Glutamatergic neuron (in vitro differentiated cells): Measurements from ENCODE around the gene RPL31. TPM values are rescaled to one million over a fixed set of nuclear protein-coding genes. Genes with fewer than 3 reads are reported as not detected.

Source experiments
- DNase-seq: peaks from one replicate; pipeline ENCODE4 v3.0.0; 2022
- H3K27ac Mint-ChIP-seq: one replicate; pipeline ENCODE4 v1.8.0; 2020; ENCODE audit warnings: mild to moderate bottlenecking, mixed read lengths, inconsistent platforms; ENCODE audit not compliant: unreplicated experiment
- H3K27me3 Mint-ChIP-seq: one replicate; pipeline ENCODE4 v1.8.0; 2020; ENCODE audit warnings: mild to moderate bottlenecking, moderate library complexity, mixed read lengths, inconsistent platforms; ENCODE audit not compliant: unreplicated experiment
- H3K36me3 Mint-ChIP-seq: one replicate; pipeline ENCODE4 v1.8.0; 2020; ENCODE audit warnings: mild to moderate bottlenecking, mixed read lengths, inconsistent platforms; ENCODE audit not compliant: unreplicated experiment
- H3K4me1 Mint-ChIP-seq: one replicate; pipeline ENCODE4 v1.8.0; 2020; ENCODE audit warnings: mild to moderate bottlenecking, low read depth, mixed read lengths, inconsistent platforms; ENCODE audit not compliant: unreplicated experiment
- H3K4me3 Mint-ChIP-seq: one replicate; pipeline ENCODE4 v1.8.0; 2020; ENCODE audit warnings: mild to moderate bottlenecking, mixed read lengths, inconsistent platforms; ENCODE audit not compliant: unreplicated experiment
- H3K9me3 Mint-ChIP-seq: one replicate; pipeline ENCODE4 v1.8.0; 2020; ENCODE audit warnings: mild to moderate bottlenecking, moderate library complexity, mixed read lengths, inconsistent platforms; ENCODE audit not compliant: unreplicated experiment
- total RNA-seq: library from RNA; stranded (reverse); fragmentation: NEBNext Ultra II Directional; extraction: Animal tissue kit (Norgen Biotek cat#: 25700); gene quantifications from one replicate; pipeline ENCODE4 v1.2.1, GENCODE V29; 2021; ENCODE audit not compliant: unreplicated experiment
- TF ChIP-seq, protein P1 (sequence below): fragments of 200-600 bp; sonication (generic); IDR thresholded peaks from one replicate; pipeline ENCODE4 v1.5.0; 2021; ENCODE audit not compliant: partially characterized antibody, unreplicated experiment

Gene RPL31
- total RNA-seq, 1 donor from 2014 or later: 761 TPM

DNA sequence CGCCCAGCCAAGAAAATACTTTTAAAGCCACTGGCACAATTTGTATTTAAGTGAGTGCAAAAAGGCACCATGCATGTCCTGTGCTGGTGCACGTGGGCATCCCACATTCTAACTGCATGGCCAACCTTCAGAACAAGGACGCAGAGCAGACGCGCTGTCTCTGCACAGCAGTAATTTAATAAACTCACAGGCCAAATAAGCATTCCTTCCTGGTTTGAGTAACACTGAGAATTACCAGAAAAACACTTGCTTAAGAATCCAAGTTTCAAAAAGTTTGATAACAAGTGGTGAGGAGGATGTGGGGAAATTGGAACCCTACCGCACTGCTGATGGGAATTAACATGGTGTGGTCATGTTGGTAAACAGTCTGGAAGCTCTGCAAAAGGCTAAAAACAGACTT, 38.7 kb downstream of the RPL31 start:
- Mint-ChIP-seq H3K9me3 (no peaks in the 10 kb centered on the region), H3K4me3 (no peak overlapping the region), H3K27me3 (no peaks in the 10 kb centered on the region), H3K36me3 (no peaks in the 10 kb centered on the region), H3K4me1 (no peaks in the 10 kb centered on the region), H3K27ac (no peak overlapping the region)
- TF ChIP-seq, protein P1, sequence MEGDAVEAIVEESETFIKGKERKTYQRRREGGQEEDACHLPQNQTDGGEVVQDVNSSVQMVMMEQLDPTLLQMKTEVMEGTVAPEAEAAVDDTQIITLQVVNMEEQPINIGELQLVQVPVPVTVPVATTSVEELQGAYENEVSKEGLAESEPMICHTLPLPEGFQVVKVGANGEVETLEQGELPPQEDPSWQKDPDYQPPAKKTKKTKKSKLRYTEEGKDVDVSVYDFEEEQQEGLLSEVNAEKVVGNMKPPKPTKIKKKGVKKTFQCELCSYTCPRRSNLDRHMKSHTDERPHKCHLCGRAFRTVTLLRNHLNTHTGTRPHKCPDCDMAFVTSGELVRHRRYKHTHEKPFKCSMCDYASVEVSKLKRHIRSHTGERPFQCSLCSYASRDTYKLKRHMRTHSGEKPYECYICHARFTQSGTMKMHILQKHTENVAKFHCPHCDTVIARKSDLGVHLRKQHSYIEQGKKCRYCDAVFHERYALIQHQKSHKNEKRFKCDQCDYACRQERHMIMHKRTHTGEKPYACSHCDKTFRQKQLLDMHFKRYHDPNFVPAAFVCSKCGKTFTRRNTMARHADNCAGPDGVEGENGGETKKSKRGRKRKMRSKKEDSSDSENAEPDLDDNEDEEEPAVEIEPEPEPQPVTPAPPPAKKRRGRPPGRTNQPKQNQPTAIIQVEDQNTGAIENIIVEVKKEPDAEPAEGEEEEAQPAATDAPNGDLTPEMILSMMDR: no peak
- DNase-seq: no peak

DNA sequence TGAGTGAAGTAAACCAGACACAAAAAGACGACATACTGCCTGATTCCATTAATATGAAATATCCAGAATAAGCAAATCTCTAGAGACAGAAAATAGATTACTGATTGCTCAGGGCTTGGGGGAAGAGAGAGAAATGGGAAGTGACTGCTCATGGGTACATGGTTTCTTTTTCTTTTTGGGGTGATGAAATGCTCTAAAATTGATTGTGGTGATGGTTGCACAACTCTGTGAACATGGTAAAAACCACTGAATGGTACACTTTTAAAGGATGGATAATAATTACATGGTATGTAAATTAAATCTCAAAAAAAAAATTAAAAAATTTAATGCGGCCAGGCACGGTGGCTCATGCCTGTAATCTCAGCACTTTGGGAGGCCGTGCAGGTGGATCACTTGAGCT, 39.3 kb downstream of the RPL31 start:
- Mint-ChIP-seq H3K27ac (no peak overlapping the region), H3K27me3 (no peaks in the 10 kb centered on the region), H3K9me3 (no peaks in the 10 kb centered on the region), H3K4me1 (no peaks in the 10 kb centered on the region), H3K36me3 (no peaks in the 10 kb centered on the region), H3K4me3 (no peak overlapping the region)
- TF ChIP-seq, protein P1: no peak
- no peak for DNase-seq

DNA sequence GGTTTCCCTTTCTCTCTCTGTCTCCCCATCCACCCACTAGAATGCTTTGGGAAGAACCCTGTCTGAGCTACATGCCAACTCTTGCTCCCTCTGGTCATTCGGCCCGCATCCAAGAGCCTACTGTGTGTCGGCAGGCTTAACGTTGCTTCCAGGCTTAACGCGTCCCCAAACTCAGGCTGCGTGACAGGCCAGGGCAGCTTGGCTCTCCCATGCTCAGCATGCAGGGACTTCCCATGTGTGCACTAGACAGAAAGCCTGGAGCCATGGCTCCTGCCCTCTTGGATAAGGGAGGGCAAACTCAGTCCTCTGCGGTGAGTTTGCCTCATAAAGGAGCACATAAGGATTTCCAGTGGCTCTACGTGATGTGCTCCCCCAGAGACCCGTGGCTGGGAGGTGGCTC, 43.2 kb downstream of the RPL31 start:
- no peak for DNase-seq
- Mint-ChIP-seq H3K9me3 (no peaks in the 10 kb centered on the region), H3K4me1 (peaks cover 5% of the 10 kb centered on the region), H3K27ac (no peak overlapping the region), H3K4me3 (no peak overlapping the region), H3K36me3 (no peaks in the 10 kb centered on the region), H3K27me3 (peaks cover 4% of the 10 kb centered on the region)
- TF ChIP-seq, protein P1: no peak

DNA sequence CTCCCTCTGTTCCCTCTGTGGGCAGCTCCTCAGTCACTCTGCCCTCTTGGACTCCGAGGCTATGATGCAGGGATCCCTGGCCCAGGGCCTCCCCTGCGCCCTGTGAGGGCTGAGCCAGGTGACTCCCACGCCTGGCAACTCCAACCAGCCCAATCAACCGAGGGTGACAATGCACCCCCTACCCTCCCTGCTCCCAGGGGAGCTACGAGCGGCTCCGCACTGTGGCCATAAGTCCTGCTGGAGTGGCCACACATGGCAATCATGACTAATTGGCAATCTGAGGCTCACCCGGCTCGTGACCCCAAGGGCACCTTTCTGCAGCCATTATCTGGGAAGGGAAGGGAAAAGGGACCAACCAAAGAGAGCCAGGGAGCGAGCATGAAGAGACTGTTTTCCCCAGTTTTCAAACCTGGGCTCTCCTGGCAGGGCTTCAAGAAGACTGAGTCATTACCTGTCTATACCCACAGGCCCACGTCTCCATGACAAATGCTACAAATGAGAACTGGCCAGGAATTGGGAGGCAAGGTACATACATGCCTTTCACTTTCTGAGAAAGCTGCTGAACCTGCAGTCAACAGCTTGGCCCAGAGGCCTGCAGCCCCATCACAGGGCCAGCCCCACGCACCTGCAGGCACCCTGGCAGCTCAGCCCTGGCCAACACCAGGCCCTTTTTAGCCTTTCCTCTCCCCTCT, 45.1 kb downstream of the RPL31 start:
- TF ChIP-seq, protein P1: no peak
- no peaks in the 10 kb centered on the region for H3K36me3 Mint-ChIP-seq
- H3K9me3 Mint-ChIP-seq: no peaks in the 10 kb centered on the region
- no peak for DNase-seq
- peaks cover 4% of the 10 kb centered on the region for H3K27me3 Mint-ChIP-seq
- peaks cover 5% of the 10 kb centered on the region for H3K4me1 Mint-ChIP-seq
- H3K27ac Mint-ChIP-seq: no peak overlapping the region
- H3K4me3 Mint-ChIP-seq: peak overlapping the region; percentile 61

DNA sequence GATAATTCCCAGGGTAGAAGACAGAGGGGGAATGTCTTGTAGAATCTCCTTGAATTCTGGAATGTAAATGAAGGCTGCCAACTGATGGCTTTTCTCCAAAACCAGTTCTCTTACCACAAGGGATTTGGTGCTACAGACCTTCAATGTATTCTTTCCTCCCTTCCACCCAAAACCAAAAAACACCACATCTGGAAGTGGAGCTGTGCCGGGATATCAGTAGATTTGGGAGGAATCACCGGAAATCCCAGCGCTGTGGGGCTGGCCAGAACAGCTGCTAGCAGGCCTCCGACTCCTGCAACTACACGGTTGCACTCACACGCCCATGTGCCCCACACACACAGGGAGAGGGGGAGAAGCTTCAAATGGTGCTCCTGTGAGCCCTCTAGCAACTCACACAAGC, 45.7 kb downstream of the RPL31 start:
- no peak for DNase-seq
- Mint-ChIP-seq H3K27me3 (peaks cover 4% of the 10 kb centered on the region), H3K36me3 (no peaks in the 10 kb centered on the region), H3K4me3 (no peak overlapping the region), H3K27ac (no peak overlapping the region), H3K9me3 (no peaks in the 10 kb centered on the region), H3K4me1 (peaks cover 5% of the 10 kb centered on the region)
- TF ChIP-seq, protein P1: no peak
